A549 treated with RU486 at 1 μM for 4 hours (cell line): Measurements from ENCODE around the gene VCL. TPM values are rescaled to one million over a fixed set of nuclear protein-coding genes. Genes with fewer than 3 reads are reported as not detected.

Experiments used
- total RNA-seq: library from RNA; stranded (reverse); fragments of 200-300 nt; extraction: Qiagen RNA extraction; gene quantifications from 5 replicates; pipeline ENCODE4 v1.2.3, GENCODE V29; 2022; ENCODE audit warnings: low read depth

Gene VCL
- 88.3 to 128 TPM (median 113 TPM) in 5 replicates for total RNA-seq

GRCh38 chr10:73997787-73998622, at the start of gene VCL:
Gene VCL, plus strand, starts transcription at chr10:73998116. Its CDS starts 92 bp downstream, at chr10:73998208.

GRCh38 chr10:74150204-74150989, 152.5 kb downstream of the VCL start, which contains the start of gene AP3M1:
Gene AP3M1, minus strand, starts transcription at chr10:74150828. Its CDS starts 12,449 bp downstream, at chr10:74138379.

GRCh38 chr10:74150990-74151878, 153.3 kb downstream of the VCL start, which contains the start of gene ADK:
Gene ADK, plus strand, starts transcription at chr10:74151221. Its CDS starts 58 bp downstream, at chr10:74151279.

Other genes with a start within 250 kb of the VCL start
- gene CHCHD1, start 216.1 kb upstream of the VCL start, total RNA-seq: 62.9 to 70.8 TPM (median 69.1 TPM) in 5 replicates
- 30.7 to 41.1 TPM (median 40.0 TPM) in 5 replicates for gene ZSWIM8, start 212.5 kb upstream of the VCL start, total RNA-seq
- 11.5 to 19.4 TPM (median 16.4 TPM) in 5 replicates for gene NDST2, start 186.5 kb upstream of the VCL start, total RNA-seq
- gene CAMK2G, start 123.6 kb upstream of the VCL start, total RNA-seq: 15.6 to 19.0 TPM (median 18.5 TPM) in 5 replicates
- gene PLAU, start 87.0 kb upstream of the VCL start, total RNA-seq: 119 to 135 TPM (median 123 TPM) in 5 replicates
- 23.9 to 33.9 TPM (median 31.7 TPM) in 5 replicates for gene AP3M1, start 152.7 kb downstream of the VCL start, total RNA-seq
- gene ADK, start 153.1 kb downstream of the VCL start, total RNA-seq: 24.9 to 35.3 TPM (median 33.5 TPM) in 5 replicates